Neural cell (in vitro differentiated cells): ENCODE measurements around the gene CYB561. TPM values are rescaled to one million over a fixed set of nuclear protein-coding genes. Genes with fewer than 3 reads are reported as not detected.

Experiments used
- H2AFZ ChIP-seq: fragments of 200-600, 300-800 bp; sonication (generic), shearing (Covaris generic); 2 replicates; pipeline ENCODE4 v1.6.0; 2014; ENCODE audit warnings: low read depth, mild to moderate bottlenecking, antibody characterized with exemption, low read length, moderate library complexity
- H3F3A ChIP-seq: fragments of 200-600 bp; shearing (Covaris generic); 2 replicates; pipeline ENCODE4 v1.6.1; 2016; ENCODE audit warnings: mild to moderate bottlenecking, moderate library complexity, mixed read lengths, antibody characterized with exemption, low read length; ENCODE audit not compliant: insufficient read depth, poor library complexity, severe bottlenecking
- H3K27ac ChIP-seq: fragments of 200-600, 300-800 bp; sonication (generic), shearing (Covaris generic); 2 replicates; pipeline ENCODE4 v1.5.1; 2014; ENCODE audit warnings: mild to moderate bottlenecking, low read length, moderate library complexity
- H3K27me3 ChIP-seq: fragments of 300-800, 200-600 bp; sonication (generic), shearing (Covaris generic); 2 replicates; pipeline ENCODE4 v1.6.0; 2014; ENCODE audit warnings: mild to moderate bottlenecking, low read depth, low read length, moderate library complexity; ENCODE audit not compliant: insufficient read depth
- H3K36me3 ChIP-seq: fragments of 300-800, 200-600 bp; sonication (generic), shearing (Covaris generic); 2 replicates; pipeline ENCODE4 v1.5.1; 2014; ENCODE audit warnings: mild to moderate bottlenecking, antibody characterized with exemption, low read length, moderate library complexity; ENCODE audit not compliant: insufficient read depth
- H3K4me2 ChIP-seq: fragments of 300-800, 200-600 bp; sonication (generic), shearing (Covaris generic); 2 replicates; pipeline ENCODE4 v1.6.0; 2014; ENCODE audit warnings: mild to moderate bottlenecking, low read length
- H3K4me3 ChIP-seq: fragments of 300-800, 200-600 bp; sonication (generic), shearing (Covaris generic); 2 replicates; pipeline ENCODE4 v1.5.1; 2014; ENCODE audit warnings: mild to moderate bottlenecking, low read length, moderate library complexity
- H3K79me2 ChIP-seq: fragments of 200-600 bp; shearing (Covaris generic); replicated peaks from 2 replicates; pipeline ENCODE4 v1.6.0; 2014; ENCODE audit warnings: mild to moderate bottlenecking, low read length, moderate library complexity; ENCODE audit not compliant: insufficient read depth
- H3K9ac ChIP-seq: fragments of 300-800, 200-600 bp; sonication (generic), shearing (Covaris generic); 2 replicates; pipeline ENCODE4 v1.6.1; 2016; ENCODE audit warnings: mild to moderate bottlenecking, low read length, mixed read lengths
- H3K9me2 ChIP-seq: fragments of 200-600 bp; shearing (Covaris generic); 2 replicates; pipeline ENCODE4 v1.6.1; 2016; ENCODE audit warnings: mild to moderate bottlenecking, low read length, mixed read lengths; ENCODE audit not compliant: insufficient read depth
- H3K9me3 ChIP-seq: fragments of 200-600, 300-800 bp; sonication (generic), shearing (Covaris generic); 2 replicates; pipeline ENCODE4 v1.6.1; 2016; ENCODE audit warnings: mild to moderate bottlenecking, mixed run types, low read length, moderate library complexity, mixed read lengths
- H4K20me1 ChIP-seq: fragments of 200-600 bp; shearing (Covaris generic); 2 replicates; pipeline ENCODE4 v1.6.1; 2016; ENCODE audit warnings: mild to moderate bottlenecking, mixed run types; ENCODE audit not compliant: insufficient read depth
- CTCF ChIP-seq: fragments of 450-650 bp; IDR thresholded peaks from 2 replicates; pipeline ENCODE4 v1.5.1; 2014; ENCODE audit warnings: antibody characterized with exemption, mild to moderate bottlenecking, moderate library complexity; ENCODE audit not compliant: poor library complexity, severe bottlenecking
- EP300 ChIP-seq: fragments of 450-650 bp; conservative IDR thresholded peaks from 2 replicates; pipeline ENCODE4 v1.6.1; 2014; ENCODE audit warnings: antibody characterized with exemption, mild to moderate bottlenecking, moderate library complexity; ENCODE audit not compliant: poor library complexity, severe bottlenecking
- EZH2 ChIP-seq: fragments of 200-600, 300-800 bp; shearing (Covaris generic), sonication (generic); IDR thresholded peaks from 2 replicates; pipeline ENCODE4 v1.6.1; 2014; ENCODE audit warnings: antibody characterized with exemption, low read length, borderline replicate concordance, mild to moderate bottlenecking; ENCODE audit not compliant: insufficient read depth, poor library complexity, severe bottlenecking
- MXI1 ChIP-seq: fragments of 450-650 bp; conservative IDR thresholded peaks from 2 replicates; pipeline ENCODE4 v1.6.1; 2014; ENCODE audit warnings: antibody characterized with exemption, mild to moderate bottlenecking; ENCODE audit not compliant: poor library complexity, severe bottlenecking
- POLR2AphosphoS5 ChIP-seq: IDR thresholded peaks from 2 replicates; pipeline ENCODE4 v1.6.1; 2012
- RAD21 ChIP-seq: fragments of 450-650 bp; conservative IDR thresholded peaks from 2 replicates; pipeline ENCODE4 v1.6.1; 2014; ENCODE audit warnings: antibody characterized with exemption, mild to moderate bottlenecking, moderate library complexity
- REST ChIP-seq: IDR thresholded peaks from 2 replicates; pipeline ENCODE4 v1.6.1; 2012; ENCODE audit warnings: borderline replicate concordance
- SMC3 ChIP-seq: fragments of 450-650 bp; conservative IDR thresholded peaks from 2 replicates; pipeline ENCODE4 v1.6.1; 2014; ENCODE audit warnings: antibody characterized with exemption, mild to moderate bottlenecking, moderate library complexity; ENCODE audit not compliant: poor library complexity
- TAF1 ChIP-seq: IDR thresholded peaks from 2 replicates; pipeline ENCODE4 v1.6.1; 2012; ENCODE audit warnings: low read depth
- polyA plus RNA-seq: library from polyadenylated mRNA; depleted of rRNA; stranded (reverse); fragments of >200 nt; gene quantifications from 2 replicates; pipeline ENCODE4 v1.2.3, GENCODE V29; 2014

The CYB561 gene
- polyA plus RNA-seq, 1 donor from 2014 or later = 15.7 TPM

DNA sequence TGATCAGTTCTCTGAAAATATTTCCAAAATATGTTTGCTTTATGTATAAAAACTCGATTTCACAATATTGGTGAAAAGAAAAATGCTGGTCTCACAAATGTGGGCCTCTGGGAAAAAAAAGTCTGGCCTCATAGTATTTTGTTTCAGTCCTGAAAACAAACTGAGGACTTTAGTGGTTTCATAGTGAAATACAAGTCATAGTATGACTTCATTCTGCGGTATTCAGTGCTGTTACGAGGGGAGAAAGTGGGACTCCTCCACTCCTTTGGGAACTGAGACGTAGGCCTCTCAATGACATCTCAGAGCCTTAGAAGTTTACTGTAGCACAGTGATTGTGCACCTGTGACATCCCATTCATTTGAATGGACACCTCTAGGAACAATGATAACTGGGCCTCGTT lies 56.0 kb downstream of the CYB561 start:
- Histone ChIP-seq H3F3A (no peaks in the 10 kb centered on the region), H3K9ac (no peak overlapping the region), H3K36me3 (peaks cover 14% of the 10 kb centered on the region), H2AFZ (no peak overlapping the region), H3K9me3 (no peaks in the 10 kb centered on the region), H3K4me2 (no peak overlapping the region), H3K4me3 (no peak overlapping the region), H3K9me2 (no peaks in the 10 kb centered on the region), H3K27me3 (no peaks in the 10 kb centered on the region), H4K20me1 (no peaks in the 10 kb centered on the region), H3K27ac (no peak overlapping the region), H3K79me2 (no peaks in the 10 kb centered on the region)
- TF ChIP-seq EZH2 (no peak), RAD21 (no peak), TAF1 (no peak), CTCF (no peak), SMC3 (no peak), POLR2AphosphoS5 (no peak), REST (no peak), MXI1 (no peak), EP300 (no peak)

GRCh38 chr17:63387656-63388340 lies 58.3 kb downstream of the CYB561 start:
- no peaks in the 10 kb centered on the region for H3F3A ChIP-seq
- H4K20me1 ChIP-seq = no peaks in the 10 kb centered on the region
- no peak overlapping the region for H3K4me2 ChIP-seq
- H3K9ac ChIP-seq = no peak overlapping the region
- H3K9me2 ChIP-seq = no peaks in the 10 kb centered on the region
- H3K79me2 ChIP-seq = no peaks in the 10 kb centered on the region
- TF ChIP-seq REST = no peak
- TF ChIP-seq POLR2AphosphoS5 = no peak
- TF ChIP-seq EP300 = no peak
- no peak for TF ChIP-seq TAF1
- no peak for TF ChIP-seq EZH2
- TF ChIP-seq SMC3 = no peak
- H3K9me3 ChIP-seq = no peaks in the 10 kb centered on the region
- H3K27me3 ChIP-seq = no peaks in the 10 kb centered on the region
- no peak overlapping the region for H3K4me3 ChIP-seq
- no peak overlapping the region for H3K27ac ChIP-seq
- no peak overlapping the region for H2AFZ ChIP-seq
- peaks cover 14% of the 10 kb centered on the region for H3K36me3 ChIP-seq
